GM21528 (cell line): ENCODE measurements around the gene FARS2.
A peak's percentile ranks its signal among the peaks of the same experiment; 100 is the strongest.

Source experiments
- ATAC-seq: cut with Tn5 transposase; IDR thresholded peaks from one replicate; pipeline ENCODE4 v1.9.1; 2021; ENCODE audit warnings: mild to moderate bottlenecking, moderate library complexity; ENCODE audit not compliant: unreplicated experiment, low FRiP score

Gene FARS2

DNA sequence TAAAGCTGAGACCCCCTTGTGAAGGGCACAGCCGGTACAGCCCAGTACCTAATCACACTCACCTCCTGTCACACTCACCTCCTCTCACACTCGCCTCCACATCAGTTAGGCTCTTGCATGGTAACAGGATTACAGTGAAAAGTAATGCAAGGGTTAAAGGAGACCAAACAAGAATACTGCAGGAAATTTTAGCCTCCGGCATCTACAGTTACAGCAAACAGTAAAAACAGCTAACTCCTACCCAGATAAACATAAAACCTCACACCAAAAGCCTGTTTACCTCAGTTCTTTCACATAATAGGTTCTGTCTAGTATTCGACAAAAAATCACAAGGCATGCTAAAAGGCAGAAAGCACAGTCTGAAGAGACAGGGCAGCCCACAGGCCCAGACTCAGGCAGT, 55.6 kb downstream of the FARS2 start:
- ATAC-seq: no peak

DNA sequence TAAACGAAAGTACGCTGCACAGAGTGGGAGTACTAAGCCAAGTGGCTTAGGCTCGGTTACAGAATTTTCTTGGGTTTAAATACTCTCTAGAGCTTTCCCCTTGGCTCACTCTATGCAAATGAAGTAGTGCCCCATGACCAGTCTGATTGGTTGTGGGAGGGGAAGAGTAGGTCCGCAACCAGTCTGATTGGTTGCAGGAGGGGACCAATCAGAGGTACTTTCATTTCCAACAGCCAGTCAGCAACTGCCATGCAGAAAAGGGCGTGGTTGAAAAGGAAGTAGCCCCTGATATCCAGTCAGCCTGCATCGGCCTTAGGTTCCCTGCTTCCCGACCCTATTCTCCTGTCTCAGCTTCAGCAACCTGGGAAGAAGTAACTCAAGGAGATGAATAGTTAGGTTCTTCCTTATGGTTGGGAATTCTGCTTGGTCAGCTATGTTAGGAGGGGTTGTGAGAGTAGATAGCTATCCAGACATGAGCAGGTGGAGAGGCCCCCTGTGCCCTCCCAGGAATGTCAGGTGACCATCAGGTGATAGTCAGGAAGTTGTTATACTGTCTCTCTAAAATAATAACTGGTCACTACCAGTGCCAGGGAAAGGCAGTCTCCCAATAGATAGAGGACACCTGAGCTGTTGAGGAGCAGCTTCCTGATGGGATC, 57.4 kb downstream of the FARS2 start:
- ATAC-seq: no peak

DNA sequence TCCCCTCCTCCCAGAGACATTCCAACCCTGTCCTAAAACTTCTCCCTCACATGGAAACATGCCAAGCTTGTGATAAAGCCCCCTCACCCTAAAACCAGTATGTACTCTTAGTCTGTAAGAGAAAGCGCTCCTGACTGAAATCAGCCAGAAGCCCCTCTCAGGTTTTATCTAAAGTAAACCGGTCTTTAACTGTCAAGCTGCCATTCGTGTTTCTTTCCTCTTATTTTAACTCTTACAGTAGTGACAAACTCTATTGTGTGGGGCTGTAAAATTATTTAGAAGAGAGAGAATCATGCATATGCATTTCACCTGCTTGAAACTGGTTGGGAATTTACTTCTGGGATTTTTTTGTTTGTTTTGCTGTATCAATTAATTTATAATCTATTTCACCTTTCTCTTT, 62.7 kb downstream of the FARS2 start:
- ATAC-seq: no peak

DNA sequence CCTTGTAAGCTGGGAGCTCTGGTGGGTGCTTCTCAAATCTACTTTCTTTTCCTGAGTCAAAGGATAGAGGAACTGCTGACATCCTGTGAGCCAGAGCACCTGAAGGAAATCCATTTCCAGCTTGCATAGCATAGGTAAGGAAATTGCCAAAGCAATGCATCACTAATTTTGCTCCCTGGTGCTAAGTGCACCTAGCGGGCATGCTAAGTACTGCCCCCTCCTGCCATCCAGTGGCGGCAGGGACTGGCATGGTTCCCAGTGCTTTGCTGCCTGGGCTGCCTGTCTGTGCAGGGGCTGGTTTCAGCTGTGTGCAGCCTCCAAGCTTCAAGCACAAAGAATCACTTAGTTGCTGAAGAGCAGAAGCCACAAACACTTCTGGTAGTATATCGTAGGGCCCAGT, 63.9 kb downstream of the FARS2 start:
- no peak for ATAC-seq

DNA sequence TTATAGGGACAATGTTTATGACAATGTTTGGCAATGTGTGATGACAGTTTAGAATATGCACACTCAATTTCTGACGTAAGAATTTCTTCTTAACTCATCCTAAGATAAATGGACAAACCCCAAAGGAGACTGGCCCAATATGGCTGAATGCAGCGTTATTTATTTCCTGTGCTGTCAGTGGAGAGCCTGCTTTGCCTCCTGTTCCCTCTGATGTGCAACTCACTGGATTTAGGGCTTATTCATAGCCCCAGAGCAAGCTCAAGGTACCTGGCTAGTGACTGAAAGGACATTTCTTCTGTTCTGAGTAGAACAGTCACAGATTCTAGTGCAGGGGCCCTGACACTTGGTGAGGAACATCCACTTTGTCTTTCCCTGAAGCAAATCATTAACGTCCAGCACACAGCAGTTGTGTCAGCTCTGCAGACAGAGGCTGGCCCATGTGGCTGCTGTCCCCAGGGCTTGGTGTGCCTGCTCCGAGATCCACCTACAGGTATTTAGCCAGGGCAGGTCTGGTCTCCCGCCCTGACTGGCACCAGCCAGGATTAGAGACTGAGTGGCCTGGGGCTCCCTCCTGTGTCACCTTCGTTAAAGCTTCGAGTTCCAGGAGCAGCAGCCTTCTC, 64.8 kb downstream of the FARS2 start:
- no peak for ATAC-seq

DNA sequence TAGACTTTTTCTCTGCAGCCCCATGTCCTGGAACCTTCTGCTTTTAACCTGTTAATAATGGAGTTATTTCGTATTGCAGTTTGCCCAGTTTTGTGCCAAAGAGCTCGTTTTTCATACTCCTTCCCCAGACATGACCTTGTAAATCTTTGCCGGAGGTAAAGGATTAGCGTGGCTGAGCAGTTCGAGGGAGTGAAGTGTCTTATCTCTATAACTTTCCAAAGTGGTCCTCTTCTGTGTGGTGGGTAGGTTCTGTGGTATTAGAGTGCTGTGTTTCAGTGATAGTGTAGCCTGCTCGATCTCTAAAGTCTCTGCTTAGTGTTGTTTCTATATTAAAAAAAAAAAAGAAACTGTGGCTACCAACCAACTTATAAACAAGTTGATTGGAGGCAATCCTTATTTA, 67.5 kb downstream of the FARS2 start:
- no peak for ATAC-seq

DNA sequence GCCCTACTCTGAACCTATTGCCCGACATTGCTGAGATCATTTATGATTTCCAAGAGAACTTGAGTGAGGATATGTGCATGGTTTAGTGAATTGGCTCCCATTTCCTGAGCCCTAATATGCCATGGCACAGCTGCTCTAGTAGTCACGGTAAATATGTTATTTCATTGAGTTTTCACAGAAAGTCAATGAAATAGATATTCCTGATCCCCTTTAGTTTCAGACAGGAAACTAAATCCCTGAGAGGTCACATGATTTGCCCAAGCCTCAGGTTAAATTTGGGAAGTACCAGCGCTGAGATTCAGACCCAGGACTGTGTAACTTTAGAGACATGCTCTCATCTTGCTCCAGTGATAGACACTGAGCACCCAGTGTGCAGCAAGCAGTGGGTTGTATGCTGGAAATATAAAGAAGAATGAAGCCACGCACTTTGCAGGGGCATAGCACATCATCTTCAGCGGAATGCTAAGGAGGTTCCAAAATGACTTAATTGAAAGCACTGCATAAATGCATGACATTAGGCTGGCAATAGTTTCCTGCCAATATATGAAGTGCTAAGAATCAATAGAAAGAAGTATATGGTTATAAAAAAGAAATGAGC, 70.6 kb downstream of the FARS2 start:
- ATAC-seq: no peak

DNA sequence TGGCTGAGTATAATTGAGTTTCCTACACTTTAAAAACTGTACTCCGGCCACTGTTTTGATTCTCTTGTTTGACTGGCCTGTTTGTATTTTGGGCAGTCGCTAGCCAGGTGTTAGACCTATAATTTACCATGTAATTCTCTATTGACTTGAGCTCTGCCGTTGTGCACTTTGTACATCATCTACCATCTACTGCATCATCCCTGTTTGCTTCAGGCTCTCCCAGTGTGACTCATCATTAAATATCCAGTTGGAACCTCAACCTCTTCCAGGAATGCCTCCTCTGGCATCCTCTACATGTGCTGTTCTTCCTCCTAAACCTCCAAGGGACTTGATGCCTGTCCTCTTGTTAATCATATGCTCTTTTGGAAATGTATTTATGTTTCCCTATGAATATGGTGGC, 72.3 kb downstream of the FARS2 start:
- ATAC-seq: no peak

DNA sequence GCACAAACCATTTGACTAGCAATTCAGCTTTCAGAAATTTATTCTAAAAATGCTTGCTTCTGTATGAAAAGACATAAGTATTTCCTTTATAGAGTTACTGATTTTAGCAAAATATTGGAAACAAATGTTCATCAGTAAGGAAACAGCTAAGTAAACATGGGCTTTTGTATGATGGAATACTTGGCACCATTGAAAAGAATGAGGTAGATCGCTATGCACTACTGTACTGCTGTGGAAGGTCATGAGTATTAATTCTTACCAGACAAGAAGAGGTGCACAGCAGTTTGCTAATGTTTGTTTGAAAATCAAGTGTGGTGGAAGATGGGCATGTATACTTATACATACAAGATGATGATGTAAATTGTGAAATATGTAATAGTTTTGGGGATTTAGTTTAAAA, 73.0 kb downstream of the FARS2 start:
- ATAC-seq: no peak

DNA sequence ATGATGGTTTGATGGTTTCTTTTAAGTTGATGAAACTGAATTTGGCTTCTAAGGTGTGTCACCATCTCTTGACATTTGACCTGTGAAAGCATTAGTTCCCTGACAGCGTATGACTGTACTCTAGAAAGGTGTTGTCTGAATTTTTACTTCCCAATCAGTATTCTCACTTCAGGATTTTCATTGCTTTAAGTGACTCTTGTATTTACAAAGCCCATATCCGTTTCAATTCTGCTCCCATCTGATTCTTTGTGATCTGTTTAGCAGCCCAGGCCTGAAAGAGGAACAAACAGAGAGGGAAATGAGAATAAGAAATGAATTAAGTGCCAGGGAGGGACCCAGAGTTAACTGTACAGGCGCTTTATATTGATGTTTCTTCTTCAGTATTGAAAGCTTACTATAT, 73.7 kb downstream of the FARS2 start:
- ATAC-seq: no peak

DNA sequence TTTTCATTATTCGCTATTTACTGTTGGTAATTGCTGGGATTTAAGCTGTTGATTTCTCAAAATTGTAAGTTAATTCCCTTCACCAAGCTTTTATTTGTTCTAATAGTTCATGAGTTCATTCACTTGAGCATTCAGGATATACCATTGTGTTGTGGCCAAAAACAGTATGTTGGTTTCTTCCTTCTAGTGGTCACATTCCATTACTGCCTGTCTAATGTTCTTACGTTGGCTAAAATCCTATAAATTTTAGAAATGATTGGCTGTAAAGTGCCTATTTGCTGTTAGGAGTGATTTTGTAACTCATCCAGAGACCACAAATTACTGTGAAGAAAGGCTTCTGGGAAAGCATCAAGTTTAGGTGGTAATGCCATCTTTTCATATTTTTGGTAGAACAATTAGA, 76.3 kb downstream of the FARS2 start:
- ATAC-seq: no peak

DNA sequence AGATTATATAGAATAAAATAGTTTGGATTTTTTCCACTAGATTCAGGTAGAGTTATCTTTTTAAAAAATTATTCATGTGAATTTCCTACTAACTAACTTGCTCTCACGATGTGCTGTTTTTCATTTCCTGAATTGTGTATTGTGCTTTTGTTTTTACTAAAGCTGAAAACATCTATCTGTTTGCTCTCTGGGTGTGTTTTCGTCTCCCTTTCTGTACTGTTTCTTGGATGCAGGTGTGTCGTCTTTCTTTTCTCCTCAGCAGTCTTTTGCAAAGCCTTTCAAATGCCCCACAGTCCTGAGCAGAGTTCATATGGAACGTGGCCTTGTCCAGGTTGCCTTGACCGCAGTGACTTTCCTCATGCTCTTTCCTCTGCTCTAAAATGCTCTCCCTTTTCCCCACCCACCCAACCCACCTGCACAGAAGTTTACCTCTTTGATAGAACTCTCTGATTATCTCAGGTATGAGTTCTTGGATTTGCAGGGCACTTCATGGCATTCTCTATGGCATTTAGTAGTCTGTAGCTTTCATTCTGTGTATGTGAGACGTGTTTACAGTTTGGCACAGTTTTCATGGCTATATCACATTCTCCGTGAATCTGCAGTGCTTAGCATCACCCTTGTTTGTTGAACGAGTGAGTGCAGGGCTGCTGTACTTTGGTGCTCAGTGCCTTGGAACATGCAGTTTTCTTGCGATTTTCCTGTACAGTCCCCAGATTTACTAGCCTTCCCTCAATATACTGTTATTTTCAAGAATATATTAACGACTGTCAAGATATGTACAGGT, 77.1 kb downstream of the FARS2 start:
- ATAC-seq: peak; percentile 51

DNA sequence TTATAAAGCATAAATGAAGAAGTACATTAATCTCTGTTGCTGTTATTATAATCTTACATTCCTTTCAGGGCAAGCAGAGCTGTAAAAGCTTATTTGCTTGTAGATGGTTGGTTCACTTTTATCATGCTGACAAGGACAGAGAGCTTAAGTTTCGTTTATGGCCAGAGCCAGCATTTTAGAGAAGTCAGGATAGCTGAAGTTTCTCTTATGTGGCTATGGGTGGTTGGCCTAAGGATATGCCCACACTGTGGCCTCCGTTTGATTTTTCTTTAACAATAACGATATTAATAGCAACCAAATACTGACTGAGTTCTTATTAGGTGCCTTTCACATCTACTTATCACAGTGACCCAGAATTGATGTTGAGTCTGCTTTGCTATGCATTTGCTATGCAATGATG, 78.5 kb downstream of the FARS2 start:
- ATAC-seq: no peak

DNA sequence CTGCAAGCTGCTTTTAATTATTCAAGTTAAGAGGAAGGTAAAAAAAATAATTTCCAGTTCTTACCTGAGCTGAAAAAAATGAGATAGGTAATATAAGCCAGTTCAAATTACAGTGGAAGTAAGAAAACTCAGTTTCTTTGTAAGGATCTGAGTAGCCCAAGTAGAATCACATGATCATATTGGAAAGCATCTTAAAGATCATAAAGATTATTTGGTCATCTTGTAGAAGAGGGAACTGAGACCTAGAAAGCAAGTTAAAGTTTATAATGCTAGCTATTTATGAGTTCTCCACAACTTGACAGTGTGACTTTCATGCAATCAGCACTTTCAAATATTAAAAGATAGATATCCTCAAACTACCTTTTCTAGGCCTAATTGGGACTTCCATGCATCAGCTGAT, 80.5 kb downstream of the FARS2 start:
- ATAC-seq: no peak

DNA sequence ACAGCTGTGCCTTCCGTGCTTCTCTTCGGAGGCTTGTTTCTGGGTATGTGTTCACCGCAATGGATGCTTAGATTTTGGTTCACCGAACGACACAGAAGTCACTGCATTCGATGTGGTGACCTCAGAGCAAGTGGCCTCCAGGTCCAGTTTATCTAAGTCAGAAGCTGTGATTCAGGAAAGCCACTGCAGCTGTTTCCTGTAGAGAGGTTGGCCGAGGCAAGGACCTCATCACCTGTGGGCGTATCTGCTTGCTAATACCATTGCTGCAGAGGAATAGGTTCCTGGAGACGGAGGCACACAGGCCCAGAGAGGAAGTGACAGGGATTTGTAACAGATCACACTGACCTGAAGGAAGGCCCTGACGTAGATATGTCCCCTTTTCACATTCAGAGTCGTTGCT, 82.7 kb downstream of the FARS2 start:
- ATAC-seq: no peak

DNA sequence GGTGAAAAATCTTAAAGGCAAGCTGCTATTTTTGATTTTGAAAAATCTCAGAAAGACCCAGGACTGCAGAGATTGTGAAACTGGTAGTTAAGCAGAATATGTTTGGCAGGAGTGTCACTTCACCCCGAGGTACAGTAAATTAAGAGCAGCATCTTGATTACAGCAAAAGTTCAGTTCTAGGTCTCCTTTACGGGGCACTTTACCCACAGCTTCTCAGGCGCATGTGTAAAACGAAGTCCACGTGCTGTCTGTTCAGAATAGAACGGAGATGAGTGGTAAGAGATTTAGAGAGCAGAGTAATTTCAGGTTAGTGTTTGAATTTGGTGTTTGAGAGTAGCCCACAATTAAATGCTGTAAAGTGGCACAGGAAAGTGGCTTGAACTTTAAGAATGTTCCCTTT, 84.0 kb downstream of the FARS2 start:
- ATAC-seq: no peak

DNA sequence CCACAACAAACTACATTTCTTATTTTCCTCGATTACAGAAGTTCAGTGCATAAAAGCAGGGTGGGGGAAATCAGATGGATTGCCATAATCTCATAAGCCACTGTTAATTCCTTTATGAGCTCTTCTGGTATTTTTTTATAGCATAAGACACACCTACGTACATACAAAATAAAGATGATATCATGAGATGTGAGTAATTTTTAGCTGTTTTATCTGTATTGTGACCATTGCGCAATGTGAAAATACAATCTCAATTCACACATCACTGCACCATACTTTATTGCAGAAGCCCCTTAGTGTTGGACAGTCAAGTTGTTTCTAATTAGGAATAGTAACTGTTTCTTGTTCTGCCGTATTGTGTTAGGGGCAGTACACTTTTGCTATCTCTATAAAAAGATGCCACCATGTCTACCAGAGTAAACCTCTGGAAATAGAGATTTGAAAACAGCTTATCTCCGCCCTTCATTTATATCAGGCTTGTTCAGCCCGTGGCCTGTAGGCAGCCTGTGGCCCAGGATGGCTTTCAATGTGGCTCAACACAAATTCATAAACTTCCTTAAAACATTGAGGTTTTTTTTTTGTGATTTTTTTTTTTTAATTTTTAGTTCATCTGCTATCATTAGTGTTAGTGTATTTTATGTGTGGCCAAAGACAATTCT, 90.4 kb downstream of the FARS2 start:
- no peak for ATAC-seq

DNA sequence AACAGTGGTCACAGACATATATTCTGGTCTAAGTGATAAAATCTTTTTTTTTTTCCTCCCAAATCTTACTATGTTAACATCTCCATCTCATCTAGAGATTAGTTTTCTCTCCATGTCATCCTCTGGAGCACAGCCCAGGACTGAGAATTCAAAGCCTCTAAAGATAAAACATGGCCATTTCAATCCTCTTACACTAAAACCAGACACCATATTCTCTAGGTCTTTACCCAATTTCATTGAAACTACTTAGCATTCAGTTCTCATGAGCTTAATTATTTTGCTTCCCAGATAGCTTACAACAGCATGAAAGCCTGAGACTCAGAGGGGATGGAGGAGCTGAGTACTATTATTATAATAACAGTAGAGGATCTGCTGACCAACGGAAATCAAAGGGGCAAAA, 92.7 kb downstream of the FARS2 start:
- ATAC-seq: no peak

DNA sequence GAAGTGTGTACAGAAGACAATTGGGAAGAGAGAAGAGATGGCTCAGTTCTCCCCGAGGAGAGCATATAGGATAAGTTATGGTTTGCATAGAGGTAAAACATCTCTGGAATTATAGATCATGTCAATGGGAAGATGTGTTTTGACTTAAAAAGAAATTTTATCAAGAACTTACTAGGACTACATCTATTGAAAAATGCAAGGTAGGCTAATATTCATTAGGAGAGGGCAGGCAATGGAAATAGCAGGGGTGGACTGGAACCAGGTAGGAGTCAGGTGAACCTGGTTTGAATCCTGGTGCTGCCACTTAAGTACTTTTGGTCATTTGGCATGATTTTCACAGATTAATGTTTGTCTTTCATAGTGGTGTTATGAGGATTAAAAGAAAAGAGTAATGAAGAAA, 96.2 kb downstream of the FARS2 start:
- no peak for ATAC-seq

DNA sequence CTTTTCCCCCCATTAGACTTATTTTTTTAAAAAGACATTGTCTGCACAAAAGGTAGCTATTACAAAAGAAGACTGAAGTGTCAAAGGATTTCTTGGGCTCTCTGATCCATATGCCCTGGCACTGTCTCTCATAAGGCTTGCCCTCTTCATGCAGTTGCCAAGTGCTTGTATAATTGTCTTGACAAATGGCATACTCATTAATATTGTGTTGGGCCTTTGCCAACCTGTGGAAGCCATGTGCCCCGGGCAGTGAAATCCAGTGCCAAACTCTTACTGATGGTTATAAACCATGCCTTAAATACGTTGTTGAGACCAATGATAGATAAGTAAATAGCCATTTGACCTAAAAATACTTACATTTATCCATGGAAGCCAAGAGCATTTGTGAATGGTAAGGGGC, 98.1 kb downstream of the FARS2 start:
- no peak for ATAC-seq

DNA sequence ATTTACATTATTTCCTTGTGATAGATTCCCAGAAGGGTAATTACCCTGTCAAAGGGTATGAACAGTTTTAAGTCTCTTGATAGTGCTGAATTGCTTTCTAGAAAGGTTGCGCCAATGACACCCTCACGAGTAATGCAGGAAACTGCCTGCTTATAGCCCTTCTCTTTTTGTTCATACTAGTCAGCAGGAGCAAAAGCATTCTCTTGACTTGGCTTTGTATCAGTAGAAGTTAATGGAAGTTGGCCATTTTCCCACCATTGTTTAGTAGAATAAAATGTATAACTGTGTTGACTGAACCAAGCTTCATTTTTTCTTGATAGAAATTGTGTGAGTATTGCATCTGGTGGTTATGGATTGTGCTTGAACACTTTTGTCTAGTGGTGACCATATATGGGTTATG, 100.1 kb downstream of the FARS2 start:
- no peak for ATAC-seq
